ENCODE data around the gene MYO5A. TPM values are rescaled to one million over a fixed set of nuclear protein-coding genes. Genes with fewer than 3 reads are reported as not detected.
"Not testable (repeated sequence)": the region's sequence is repeated elsewhere in the genome, so short reads cannot be mapped to it uniquely, and the experiment has no call there.

The MYO5A gene
- total and polyA plus RNA-seq, 5 donors from 2014 or later, result 6.1 to 63.3 (median 13.2) TPM

DNA sequence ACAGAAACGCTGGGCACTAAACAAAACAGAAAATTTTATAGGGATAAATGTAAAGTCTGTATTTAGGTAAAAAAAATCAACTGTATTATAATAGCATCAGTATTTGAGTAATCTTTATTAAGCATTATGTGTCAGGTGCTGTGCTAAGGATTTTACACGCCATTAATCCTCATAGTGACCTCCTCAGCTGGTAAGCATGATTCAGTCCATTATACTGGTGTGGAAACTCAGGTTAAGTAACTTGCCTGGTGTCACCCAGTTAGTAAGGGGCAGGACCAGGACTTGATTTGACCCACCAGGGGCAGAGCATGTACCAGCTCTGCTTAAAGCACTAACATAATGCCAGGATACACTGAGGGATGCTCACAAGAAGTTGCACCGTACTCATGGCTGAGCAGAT is 237.9 kb downstream of the MYO5A start:
- peaks cover 8% of the 10 kb centered on the region for H3K27me3 ChIP-seq (ENCODE audit: control insufficient read depth, insufficient read depth, low read length)
- Mint-ChIP-seq H3K4me3 (no peak overlapping the region), H3K4me1 (peaks cover 0 to 28% (median 9%) of the 10 kb centered on the region in 4 donors), H3K27ac (no peak overlapping the region), H3K27me3 (peaks cover 21% of the 10 kb centered on the region), H3K9me3 (no peaks in the 10 kb centered on the region), H3K36me3 (no peaks in the 10 kb centered on the region)
- DNase-seq, result no peak
- H3K4me3 ChIP-seq (ENCODE audit: low read depth, low read length), result no peak overlapping the region
- peaks cover 11% of the 10 kb centered on the region for H3K4me1 ChIP-seq (ENCODE audit: control insufficient read depth, insufficient read depth, low read length, poor library complexity, severe bottlenecking)
- H3K27ac ChIP-seq (ENCODE audit: insufficient read depth, low read length, poor library complexity, severe bottlenecking), result no peak overlapping the region
- H3K36me3 ChIP-seq (ENCODE audit: control insufficient read depth, insufficient read depth, low read length), result no peaks in the 10 kb centered on the region
- no peak for ATAC-seq (ENCODE audit: low read depth in 2 of 2)
- no peaks in the 10 kb centered on the region for H3K9me3 ChIP-seq (ENCODE audit: control insufficient read depth in 2 of 2, low read length in 2 of 2)

GRCh38 chr15:52290329-52290728 is 238.4 kb downstream of the MYO5A start:
- Mint-ChIP-seq H3K27me3 (peaks cover 21% of the 10 kb centered on the region), H3K9me3 (no peaks in the 10 kb centered on the region), H3K4me3 (no peak overlapping the region), H3K4me1 (peaks cover 0 to 28% (median 9%) of the 10 kb centered on the region in 4 donors), H3K27ac (peak overlapping the region in 1 of 3 donors; percentile 32), H3K36me3 (no peaks in the 10 kb centered on the region)
- peaks cover 8% of the 10 kb centered on the region for H3K27me3 ChIP-seq (ENCODE audit: control insufficient read depth, insufficient read depth, low read length)
- DNase-seq (peak in 1 of 3 donors; percentile 62), ATAC-seq (ENCODE audit: low read depth in 2 of 2) (no peak)
- H3K4me3 ChIP-seq (ENCODE audit: low read depth, low read length), result no peak overlapping the region
- H3K9me3 ChIP-seq (ENCODE audit: control insufficient read depth in 2 of 2, low read length in 2 of 2), result no peaks in the 10 kb centered on the region
- no peak overlapping the region for H3K27ac ChIP-seq (ENCODE audit: insufficient read depth, low read length, poor library complexity, severe bottlenecking)
- peaks cover 6% of the 10 kb centered on the region for H3K4me1 ChIP-seq (ENCODE audit: control insufficient read depth, insufficient read depth, low read length, poor library complexity, severe bottlenecking)
- no peaks in the 10 kb centered on the region for H3K36me3 ChIP-seq (ENCODE audit: control insufficient read depth, insufficient read depth, low read length)

- no peaks in the 10 kb centered on the region for H3K4me1 ChIP-seq (ENCODE audit: control insufficient read depth, insufficient read depth, low read length, poor library complexity, severe bottlenecking)
- DNase-seq, result no peak
- no peak overlapping the region for H3K4me3 ChIP-seq (ENCODE audit: low read depth, low read length)
- H3K36me3 Mint-ChIP-seq, result no peaks in the 10 kb centered on the region
- peak overlapping the region in 2 of 3 donors; percentile 32 to 69 for H3K27ac Mint-ChIP-seq
- H3K4me3 Mint-ChIP-seq, result no peak overlapping the region
- no peaks in the 10 kb centered on the region for H3K36me3 ChIP-seq (ENCODE audit: control insufficient read depth, insufficient read depth, low read length)
- no peak for ATAC-seq (ENCODE audit: low read depth in 2 of 2)
- no peaks in the 10 kb centered on the region for H3K9me3 ChIP-seq (ENCODE audit: control insufficient read depth in 2 of 2, low read length in 2 of 2)
- no peaks in the 10 kb centered on the region for H3K9me3 Mint-ChIP-seq
- peaks cover 0 to 24% (median 9%) of the 10 kb centered on the region in 4 donors for H3K4me1 Mint-ChIP-seq
- H3K27ac ChIP-seq (ENCODE audit: insufficient read depth, low read length, poor library complexity, severe bottlenecking), result no peak overlapping the region
- H3K27me3 Mint-ChIP-seq, result peaks cover 17% of the 10 kb centered on the region
- peaks cover 6% of the 10 kb centered on the region for H3K27me3 ChIP-seq (ENCODE audit: control insufficient read depth, insufficient read depth, low read length)
These were observed 239.0 kb downstream of the MYO5A start for GRCh38 chr15:52289629-52290081.

DNA sequence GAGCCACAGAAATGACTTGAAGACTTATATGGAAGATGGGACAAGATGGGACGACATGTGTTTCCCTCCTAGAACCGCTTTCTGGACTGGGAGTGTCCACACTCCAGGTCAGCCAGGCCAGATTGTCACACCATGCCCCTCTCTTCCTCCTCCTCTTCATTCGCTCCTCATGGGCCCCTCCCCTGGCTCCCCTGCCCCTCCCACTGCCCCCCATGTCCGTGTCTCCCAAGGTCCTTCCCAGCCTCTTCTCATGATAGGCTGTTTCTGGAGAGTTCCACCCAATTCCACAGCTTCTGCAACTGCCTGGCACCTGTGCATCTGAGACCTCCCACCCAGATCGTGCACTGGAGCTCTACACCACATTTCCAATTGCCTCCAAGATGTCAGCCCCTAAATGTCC is 239.7 kb downstream of the MYO5A start:
- no peaks in the 10 kb centered on the region for H3K9me3 ChIP-seq (ENCODE audit: control insufficient read depth in 2 of 2, low read length in 2 of 2)
- Mint-ChIP-seq H3K27ac (no peak overlapping the region), H3K4me3 (no peak overlapping the region), H3K27me3 (peaks cover 12% of the 10 kb centered on the region), H3K4me1 (peaks cover 0 to 18% (median 9%) of the 10 kb centered on the region in 4 donors), H3K9me3 (no peaks in the 10 kb centered on the region), H3K36me3 (no peaks in the 10 kb centered on the region)
- H3K27me3 ChIP-seq (ENCODE audit: control insufficient read depth, insufficient read depth, low read length), result no peaks in the 10 kb centered on the region
- no peak overlapping the region for H3K4me3 ChIP-seq (ENCODE audit: low read depth, low read length)
- H3K27ac ChIP-seq (ENCODE audit: insufficient read depth, low read length, poor library complexity, severe bottlenecking), result no peak overlapping the region
- H3K4me1 ChIP-seq (ENCODE audit: control insufficient read depth, insufficient read depth, low read length, poor library complexity, severe bottlenecking), result no peaks in the 10 kb centered on the region
- ATAC-seq (ENCODE audit: low read depth in 2 of 2) (no peak), DNase-seq (no peak)
- H3K36me3 ChIP-seq (ENCODE audit: control insufficient read depth, insufficient read depth, low read length), result no peaks in the 10 kb centered on the region

DNA sequence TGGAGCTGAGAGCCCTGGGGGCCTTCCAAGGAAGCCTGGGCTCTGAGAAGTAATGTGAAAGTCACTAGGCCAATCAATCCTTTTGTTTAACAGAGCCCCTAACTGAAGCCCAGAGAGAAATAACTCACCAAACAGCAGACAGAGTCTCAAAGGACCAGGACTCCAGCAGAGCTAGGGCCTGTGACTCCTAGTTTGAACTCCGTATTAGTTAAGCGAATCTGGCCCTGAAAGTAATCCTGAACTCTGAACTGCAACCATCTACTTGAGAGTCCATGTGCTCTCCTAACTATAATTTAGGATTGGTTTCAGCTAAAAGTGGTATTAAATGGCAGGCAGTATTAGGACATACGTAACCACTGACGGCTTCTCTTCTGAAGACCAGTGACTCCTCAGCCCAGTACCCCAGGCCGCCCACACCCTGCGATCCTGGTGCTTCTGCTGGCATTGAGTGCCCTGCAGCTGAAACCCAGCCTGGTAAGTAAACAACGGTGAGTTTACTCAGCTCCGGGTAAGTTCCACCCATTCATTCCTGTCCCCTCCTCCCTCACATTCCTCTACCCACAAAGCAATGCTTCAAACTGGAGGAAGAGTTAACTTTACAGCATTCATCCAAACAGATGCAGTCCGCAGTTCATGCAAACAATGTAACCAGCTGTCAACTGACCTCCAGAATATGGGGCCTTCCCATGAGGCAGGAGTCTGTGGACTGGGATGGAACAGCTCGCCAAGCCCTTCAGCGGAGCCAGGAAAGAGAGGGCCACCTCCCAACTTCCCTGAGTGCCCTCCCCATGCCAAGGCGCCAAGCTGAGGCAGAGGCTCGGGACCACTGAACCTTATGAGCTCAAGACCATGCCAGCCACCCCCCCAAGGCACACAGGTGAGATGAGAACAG is 240.4 kb downstream of the MYO5A start:
- Mint-ChIP-seq H3K4me1 (peaks cover 0 to 14% (median 9%) of the 10 kb centered on the region in 4 donors), H3K4me3 (no peak overlapping the region), H3K27me3 (peaks cover 7% of the 10 kb centered on the region), H3K27ac (no peak overlapping the region), H3K9me3 (no peaks in the 10 kb centered on the region), H3K36me3 (no peaks in the 10 kb centered on the region)
- Histone ChIP-seq H3K27me3 (ENCODE audit: control insufficient read depth, insufficient read depth, low read length) (no peaks in the 10 kb centered on the region), H3K4me3 (ENCODE audit: low read depth, low read length) (no peak overlapping the region), H3K27ac (ENCODE audit: insufficient read depth, low read length, poor library complexity, severe bottlenecking) (no peak overlapping the region), H3K36me3 (ENCODE audit: control insufficient read depth, insufficient read depth, low read length) (no peaks in the 10 kb centered on the region), H3K9me3 (ENCODE audit: control insufficient read depth in 2 of 2, low read length in 2 of 2) (no peaks in the 10 kb centered on the region), H3K4me1 (ENCODE audit: control insufficient read depth, insufficient read depth, low read length, poor library complexity, severe bottlenecking) (no peaks in the 10 kb centered on the region)
- DNase-seq (no peak), ATAC-seq (ENCODE audit: low read depth in 2 of 2) (no peak)

GRCh38 chr15:52287114-52287513 is 241.6 kb downstream of the MYO5A start:
- Histone ChIP-seq H3K4me3 (ENCODE audit: low read depth, low read length) (no peak overlapping the region), H3K27ac (ENCODE audit: insufficient read depth, low read length, poor library complexity, severe bottlenecking) (no peak overlapping the region), H3K36me3 (ENCODE audit: control insufficient read depth, insufficient read depth, low read length) (no peaks in the 10 kb centered on the region), H3K4me1 (ENCODE audit: control insufficient read depth, insufficient read depth, low read length, poor library complexity, severe bottlenecking) (no peaks in the 10 kb centered on the region), H3K9me3 (ENCODE audit: control insufficient read depth in 2 of 2, low read length in 2 of 2) (no peaks in the 10 kb centered on the region), H3K27me3 (ENCODE audit: control insufficient read depth, insufficient read depth, low read length) (no peaks in the 10 kb centered on the region)
- Mint-ChIP-seq H3K4me1 (peaks cover 0 to 13% (median 8%) of the 10 kb centered on the region in 4 donors), H3K27ac (no peak overlapping the region), H3K36me3 (no peaks in the 10 kb centered on the region), H3K9me3 (no peaks in the 10 kb centered on the region), H3K4me3 (no peak overlapping the region), H3K27me3 (peaks cover 4% of the 10 kb centered on the region)
- DNase-seq, result no peak
- ATAC-seq (ENCODE audit: low read depth in 2 of 2), result no peak

GRCh38 chr15:52285941-52286340 is 242.7 kb downstream of the MYO5A start:
- ATAC-seq (ENCODE audit: low read depth in 2 of 2); H3K4me1 Mint-ChIP-seq; H3K9me3 ChIP-seq (ENCODE audit: control insufficient read depth in 2 of 2, low read length in 2 of 2); DNase-seq; H3K27ac Mint-ChIP-seq; H3K36me3 ChIP-seq (ENCODE audit: control insufficient read depth, insufficient read depth, low read length); H3K4me3 Mint-ChIP-seq; H3K27ac ChIP-seq (ENCODE audit: insufficient read depth, low read length, poor library complexity, severe bottlenecking); H3K4me1 ChIP-seq (ENCODE audit: control insufficient read depth, insufficient read depth, low read length, poor library complexity, severe bottlenecking); H3K36me3 Mint-ChIP-seq; H3K27me3 ChIP-seq (ENCODE audit: control insufficient read depth, insufficient read depth, low read length); H3K4me3 ChIP-seq (ENCODE audit: low read depth, low read length); H3K9me3 Mint-ChIP-seq; H3K27me3 Mint-ChIP-seq: not testable (repeated sequence)

- H3K4me3 Mint-ChIP-seq, result no peak overlapping the region
- H3K4me1 Mint-ChIP-seq, result no peaks in the 10 kb centered on the region
- H3K9me3 ChIP-seq (ENCODE audit: control insufficient read depth in 2 of 2, low read length in 2 of 2), result no peaks in the 10 kb centered on the region
- no peak overlapping the region for H3K4me3 ChIP-seq (ENCODE audit: low read depth, low read length)
- H3K36me3 Mint-ChIP-seq, result no peaks in the 10 kb centered on the region
- ATAC-seq (ENCODE audit: low read depth in 2 of 2) (no peak), DNase-seq (no peak)
- no peaks in the 10 kb centered on the region for H3K36me3 ChIP-seq (ENCODE audit: control insufficient read depth, insufficient read depth, low read length)
- H3K27me3 Mint-ChIP-seq, result peaks cover 4% of the 10 kb centered on the region
- H3K27ac ChIP-seq (ENCODE audit: insufficient read depth, low read length, poor library complexity, severe bottlenecking), result no peak overlapping the region
- no peaks in the 10 kb centered on the region for H3K9me3 Mint-ChIP-seq
- H3K27me3 ChIP-seq (ENCODE audit: control insufficient read depth, insufficient read depth, low read length), result no peaks in the 10 kb centered on the region
- H3K27ac Mint-ChIP-seq, result no peak overlapping the region
- H3K4me1 ChIP-seq (ENCODE audit: control insufficient read depth, insufficient read depth, low read length, poor library complexity, severe bottlenecking), result no peaks in the 10 kb centered on the region
These were observed 244.5 kb downstream of the MYO5A start for GRCh38 chr15:52284164-52284563.

All from CD4-positive, CD25-positive, alpha-beta regulatory T cell (primary cell).